D341Med (cell line): ENCODE measurements around the gene ARID1B.

ENCODE experiments used
- DNase-seq: peaks from one replicate; pipeline ENCODE4 v3.0.0; 2012; ENCODE audit warnings: low spot score

ARID1B gene

DNA sequence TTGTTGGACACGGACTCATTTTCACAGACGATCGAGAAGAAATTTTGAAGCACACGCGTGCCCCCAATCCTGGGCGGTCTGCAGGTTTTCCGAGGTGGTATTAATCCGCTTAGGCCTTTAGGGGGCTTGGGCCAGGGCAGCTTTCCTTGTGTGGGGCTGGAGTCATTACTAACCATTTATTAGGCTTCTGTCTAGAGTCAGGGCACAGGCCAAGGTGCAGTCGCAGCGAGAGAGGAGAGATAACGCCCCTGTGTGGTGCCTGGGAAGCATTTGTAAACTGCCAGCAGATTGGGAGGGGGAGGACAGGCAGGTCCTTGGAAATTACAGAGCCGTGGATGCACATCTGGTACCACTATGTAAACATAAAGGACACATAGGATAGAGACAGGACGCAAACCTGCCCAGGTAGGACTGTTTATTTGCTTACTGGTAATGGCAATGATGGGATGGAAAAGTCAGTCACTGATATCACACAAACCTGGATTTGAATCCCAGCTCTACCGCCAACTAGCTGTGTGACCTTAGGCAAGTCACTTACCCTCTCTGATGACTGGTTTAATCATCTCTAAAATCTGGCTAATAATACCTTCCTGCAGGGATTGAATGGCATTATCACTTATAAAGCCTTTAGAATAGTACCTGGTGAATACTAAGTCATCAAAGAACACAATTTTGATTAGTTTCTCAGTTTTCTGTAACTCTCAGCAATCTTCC, 469.8 kb downstream of the ARID1B start:
- no peak for DNase-seq

GRCh38 chr6:157248264-157248663, 471.1 kb downstream of the ARID1B start:
- DNase-seq: no peak

DNA sequence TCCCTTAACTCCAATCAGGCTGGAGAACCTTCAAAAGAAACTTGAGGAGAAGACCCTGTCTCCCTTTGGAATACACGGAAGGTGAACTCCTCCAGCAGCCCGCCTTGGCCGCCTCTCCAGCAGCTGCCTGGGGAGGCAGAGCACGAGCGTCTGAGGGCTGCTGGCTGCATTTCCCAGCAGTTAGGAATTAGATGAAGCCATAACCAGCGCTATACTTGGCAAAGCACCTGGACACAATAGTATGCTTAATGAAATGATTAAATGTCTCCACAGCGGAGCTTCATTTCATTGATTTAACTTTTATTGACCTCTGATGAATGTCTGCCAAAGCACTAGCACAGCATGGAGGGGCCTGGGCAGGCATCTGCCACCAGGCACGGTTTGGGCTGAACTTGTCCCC, 472.6 kb downstream of the ARID1B start:
- no peak for DNase-seq

- no peak for DNase-seq
These were observed 474.5 kb downstream of the ARID1B start for GRCh38 chr6:157251586-157252247.

DNA sequence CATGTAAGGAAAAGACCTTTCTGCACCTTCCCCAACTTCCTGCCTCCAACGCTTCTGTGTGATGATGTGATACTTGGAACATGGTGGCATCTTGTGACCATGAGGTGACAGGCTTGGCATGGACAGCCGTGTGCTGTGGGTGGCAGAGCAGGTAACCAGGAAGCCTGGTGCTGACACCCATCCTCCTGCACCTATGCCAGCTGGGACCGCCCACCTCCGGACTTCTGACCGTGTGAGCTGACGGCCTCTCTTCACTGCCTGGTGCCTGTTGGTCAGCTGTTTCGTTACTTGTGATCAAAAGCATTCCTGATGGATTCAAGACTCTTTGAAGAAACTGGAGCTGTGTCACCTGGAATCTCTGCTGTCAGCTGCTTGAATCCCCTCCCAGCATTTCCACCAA, 475.8 kb downstream of the ARID1B start:
- no peak for DNase-seq

DNA sequence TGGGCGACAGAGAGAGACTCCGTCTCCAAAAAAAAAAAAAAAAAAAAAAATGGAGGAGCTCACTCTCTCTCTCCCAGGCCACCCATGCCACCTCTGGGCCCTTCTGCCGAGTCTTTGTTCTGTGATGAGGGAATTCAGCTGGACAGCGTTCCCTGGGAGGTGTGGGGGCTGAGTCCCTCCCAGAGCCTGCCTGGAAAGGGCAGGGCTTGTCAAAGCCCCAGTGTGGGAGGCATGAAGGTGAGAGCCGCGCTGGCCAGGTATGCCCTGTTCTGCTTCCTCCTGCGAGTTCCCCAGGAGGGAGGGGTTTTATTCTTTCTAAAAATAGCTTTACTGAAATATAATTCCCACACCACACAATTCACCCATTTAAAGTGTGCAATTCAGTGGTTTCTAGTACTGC, 476.5 kb downstream of the ARID1B start:
- no peak for DNase-seq

DNA sequence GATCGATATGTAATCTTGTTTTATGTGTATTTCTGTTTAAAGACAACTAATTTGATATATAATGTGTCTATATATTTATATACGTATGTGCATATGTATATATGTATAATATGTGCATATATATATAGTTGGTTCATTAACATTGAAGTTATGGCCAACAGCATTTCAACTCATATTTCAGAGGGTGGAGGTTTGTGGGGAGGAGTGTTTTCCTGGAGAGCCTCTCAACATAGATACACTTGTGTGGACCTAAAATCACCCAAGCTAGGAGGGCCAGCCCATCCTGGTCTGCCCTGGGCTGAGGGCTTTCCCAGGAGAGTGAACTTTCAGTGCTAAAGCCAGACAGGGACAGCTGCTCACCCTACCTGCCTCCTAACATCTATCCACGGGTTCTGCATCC, 477.4 kb downstream of the ARID1B start:
- no peak for DNase-seq

DNA sequence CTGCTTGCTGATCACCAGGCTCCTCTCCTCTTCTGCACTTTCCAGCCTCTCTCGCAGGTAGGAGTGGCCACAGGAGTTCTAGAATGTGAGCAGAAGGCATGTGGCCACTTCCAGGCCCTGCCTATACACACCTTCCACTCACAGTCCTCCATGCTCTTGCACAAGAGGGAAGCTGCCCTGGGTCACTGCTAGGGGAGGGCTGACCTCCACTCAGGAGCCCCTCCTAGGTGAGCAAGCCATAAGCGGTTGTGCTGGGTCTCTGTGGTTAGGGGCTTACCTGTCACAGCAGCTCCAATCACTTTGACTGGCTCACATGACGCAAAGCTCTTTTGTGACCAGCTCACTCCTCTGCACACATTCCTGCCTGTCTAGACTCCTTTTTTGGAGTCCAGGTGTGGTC, 477.9 kb downstream of the ARID1B start:
- no peak for DNase-seq

DNA sequence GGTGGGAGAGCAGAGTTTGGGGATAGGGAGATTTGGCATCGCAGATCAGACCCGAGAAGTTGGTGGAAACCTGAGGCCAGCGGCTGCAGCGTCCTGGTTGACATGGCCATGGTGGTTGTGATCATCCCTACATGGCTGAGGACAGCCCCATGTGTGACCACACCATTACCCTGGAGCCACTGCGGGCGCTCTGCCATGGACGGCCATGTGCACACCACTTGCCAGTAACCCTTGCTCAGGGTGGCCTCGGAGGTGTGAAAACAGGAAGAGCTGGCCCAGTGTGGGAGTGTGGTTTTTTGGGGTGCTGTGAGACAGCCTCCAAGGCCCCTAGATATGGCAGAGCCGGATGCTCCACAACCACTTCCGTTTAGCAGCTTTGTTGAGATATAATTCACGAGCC, 481.7 kb downstream of the ARID1B start:
- DNase-seq: no peak

DNA sequence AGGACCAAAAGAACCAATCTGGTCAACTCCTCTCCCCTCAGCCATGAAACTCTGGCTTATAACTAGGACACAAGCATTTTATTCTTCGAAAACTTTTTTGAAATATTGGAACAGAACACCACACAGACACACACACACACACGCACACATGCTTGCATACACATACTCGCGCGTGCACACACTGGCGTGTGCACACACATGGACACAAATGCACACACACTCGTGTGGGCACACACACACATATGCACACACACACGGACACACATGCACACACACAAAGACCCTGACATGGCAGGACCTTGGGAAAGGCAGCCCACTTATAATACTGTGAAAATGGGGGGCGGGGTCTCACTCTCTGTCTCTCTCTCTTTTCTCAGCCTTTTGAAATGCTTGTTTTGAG, 482.3 kb downstream of the ARID1B start:
- no peak for DNase-seq
